Hematopoietic multipotent progenitor cell treated with erythropoietin and hydrocortisone succinate and interleukin-3 and kit ligand, for 8 days (in vitro differentiated cells): ENCODE data around the gene GRN.
"Not testable (repeated sequence)": the region's sequence is repeated elsewhere in the genome, so short reads cannot be mapped to it uniquely, and the experiment has no call there.

Source experiments
- DNase-seq: peaks from one replicate; pipeline ENCODE4 v3.0.0-alpha.2; 2015

The GRN gene

DNA sequence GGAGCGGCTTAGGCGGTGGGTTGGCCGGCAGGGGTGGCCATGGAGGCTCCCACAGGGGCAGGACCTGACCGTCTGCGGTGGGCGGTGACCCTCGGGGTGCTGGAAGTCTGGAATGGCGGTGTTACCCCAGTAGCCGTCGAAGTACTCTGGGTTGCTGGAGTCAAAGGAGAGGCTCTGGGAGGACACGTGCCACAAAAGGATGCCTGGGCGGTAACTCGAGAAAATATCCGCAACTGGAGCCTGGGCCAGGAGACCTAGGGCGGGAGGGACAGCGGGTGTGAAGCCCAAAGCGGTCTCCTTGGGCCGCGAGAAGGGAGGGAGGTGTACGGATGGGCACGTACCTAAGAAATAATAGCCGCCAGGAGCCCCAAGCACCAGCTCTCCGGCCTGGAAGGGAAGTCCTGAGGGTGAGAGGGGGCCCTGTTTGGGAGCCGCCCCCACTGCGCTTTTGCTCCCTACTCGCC lies 39.8 kb downstream of the GRN start:
- DNase-seq = no peak

GRCh38 chr17:44385287-44386181 lies 40.4 kb downstream of the GRN start:
- DNase-seq = peak; percentile 88

DNA sequence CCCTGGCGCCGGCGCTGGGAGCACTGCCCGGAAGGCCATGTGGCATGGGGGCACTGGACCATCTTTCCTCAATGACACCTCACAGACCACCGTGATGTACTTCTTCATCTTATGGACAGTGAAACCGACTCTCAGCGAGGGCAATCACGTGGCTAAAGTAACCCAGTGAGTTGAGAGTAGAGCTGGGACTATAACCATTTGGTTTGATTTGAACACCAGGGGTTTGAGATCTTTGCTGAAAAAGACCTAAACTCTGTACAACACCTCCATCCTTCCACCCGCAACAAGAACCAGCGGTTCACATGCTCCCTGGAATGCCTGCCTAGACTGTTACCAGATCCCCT lies 41.1 kb downstream of the GRN start:
- peak; percentile 27 for DNase-seq

DNA sequence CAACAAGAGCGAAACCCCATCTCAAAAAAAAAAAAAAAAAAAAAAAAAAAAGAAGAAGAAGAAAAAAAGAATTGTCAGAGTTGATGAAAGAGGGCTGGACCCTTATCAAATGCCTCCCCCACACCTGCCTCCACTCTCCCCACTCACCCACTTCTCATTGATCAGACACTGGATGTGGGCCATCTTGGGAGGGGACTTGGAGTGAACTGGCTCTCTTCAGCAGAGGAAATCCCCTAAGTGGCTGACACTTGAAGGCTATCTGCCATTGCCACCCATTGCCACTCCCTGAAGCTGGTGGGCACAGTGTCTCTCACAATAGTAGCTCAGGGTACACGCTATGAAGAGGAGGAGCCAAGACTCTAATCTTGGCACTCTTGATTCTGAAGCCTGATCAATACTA lies 42.7 kb downstream of the GRN start:
- DNase-seq = peak; percentile 87

GRCh38 chr17:44389281-44389680 lies 44.2 kb downstream of the GRN start, which contains the start of gene ITGA2B:
Gene ITGA2B (minus strand): TSS chr17:44389649. CDS start chr17:44389473, 176 bp downstream.
- no peak for DNase-seq

DNA sequence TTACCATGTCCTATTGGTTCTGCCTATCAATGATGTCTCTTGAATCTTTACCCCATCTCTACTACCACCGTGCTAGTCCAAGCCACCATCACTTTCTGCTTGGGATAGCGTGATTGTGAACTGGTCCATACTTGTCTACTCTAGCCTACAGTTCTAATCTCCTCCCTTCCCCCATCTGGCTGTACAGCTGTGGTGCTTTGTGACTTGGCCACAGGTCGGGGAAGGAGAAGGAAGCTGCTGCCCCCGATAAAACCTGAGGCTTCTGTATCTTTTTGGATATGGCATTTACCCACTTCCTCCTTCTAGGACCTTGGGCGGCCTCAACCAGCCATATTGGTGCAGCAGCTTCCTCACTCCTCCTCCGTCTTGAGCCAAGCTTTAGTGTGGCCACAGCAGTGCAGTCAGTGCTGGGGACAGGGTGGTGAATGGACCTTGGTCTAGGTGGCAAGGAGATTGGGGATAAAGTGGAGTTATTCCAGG lies 44.7 kb downstream of the GRN start:
- DNase-seq = peak; percentile 96

DNA sequence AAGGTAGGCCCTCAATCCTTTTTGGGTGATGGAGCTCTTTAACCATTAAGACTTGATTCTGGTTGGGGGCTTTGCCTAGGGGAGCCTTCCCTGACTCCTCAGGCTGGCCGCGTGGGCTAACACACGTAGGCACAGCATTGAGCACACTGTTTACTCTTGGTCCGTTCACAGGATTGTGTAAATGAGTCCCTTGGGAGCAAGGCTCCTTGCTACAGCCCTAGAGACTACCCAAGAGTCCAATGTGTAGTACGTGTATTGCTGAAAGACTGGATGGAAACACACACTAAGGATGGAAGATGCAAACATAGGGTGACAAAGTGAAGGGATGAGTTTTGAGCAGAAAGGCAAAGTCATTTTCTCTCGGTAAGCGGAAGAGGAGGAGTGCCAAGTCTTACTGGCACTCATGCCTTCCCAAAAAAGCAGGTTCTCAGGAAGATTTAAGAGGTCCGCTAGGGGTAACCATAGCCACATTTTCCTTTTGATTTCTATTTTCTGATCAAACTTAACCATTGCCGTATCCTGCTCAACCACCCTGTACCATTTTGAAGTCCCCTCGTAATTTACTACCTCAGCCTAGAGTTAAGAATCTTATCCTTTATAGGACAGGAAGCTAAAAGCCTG lies 45.3 kb downstream of the GRN start:
- peak; percentile 49 for DNase-seq

DNA sequence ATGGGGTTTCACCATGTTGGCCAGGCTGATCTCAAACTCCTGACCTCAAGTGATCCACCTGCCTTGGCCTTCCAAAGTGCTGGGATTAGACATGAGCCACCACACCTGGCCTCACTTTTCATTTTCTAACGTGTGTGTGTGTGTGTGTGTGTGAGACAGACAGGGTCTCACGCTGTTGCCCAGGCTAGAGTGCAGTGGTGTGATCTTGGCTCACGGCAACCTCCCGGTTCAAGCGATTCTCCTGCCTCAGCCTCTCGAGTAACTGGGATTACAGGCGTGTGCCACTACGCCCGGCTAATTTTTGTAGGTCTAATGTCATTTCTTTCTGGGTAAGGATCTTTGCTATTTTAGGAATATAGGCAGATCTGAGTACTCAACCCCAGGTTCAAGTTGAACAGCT lies 49.0 kb downstream of the GRN start:
- not testable (repeated sequence) for DNase-seq

DNA sequence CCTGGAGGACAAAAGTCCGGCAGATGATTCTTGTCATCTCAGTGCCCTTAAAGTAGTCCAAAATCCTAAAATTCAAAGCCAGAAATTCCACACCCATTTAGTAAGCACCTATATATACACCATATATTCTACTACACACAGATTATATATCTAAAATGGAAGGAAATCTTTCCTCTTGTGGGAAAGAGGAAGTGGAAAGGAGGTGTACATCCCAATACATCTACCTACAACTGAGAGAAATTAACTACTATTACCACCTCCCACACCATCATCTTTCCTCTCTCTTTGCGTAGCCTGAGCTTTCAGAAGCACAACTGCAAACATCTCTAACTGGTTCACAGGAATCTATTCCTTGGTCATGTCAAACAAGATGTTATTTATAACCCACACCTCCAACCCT lies 49.7 kb downstream of the GRN start:
- no peak for DNase-seq

GRCh38 chr17:44396946-44397345 lies 51.8 kb downstream of the GRN start:
- DNase-seq = no peak

DNA sequence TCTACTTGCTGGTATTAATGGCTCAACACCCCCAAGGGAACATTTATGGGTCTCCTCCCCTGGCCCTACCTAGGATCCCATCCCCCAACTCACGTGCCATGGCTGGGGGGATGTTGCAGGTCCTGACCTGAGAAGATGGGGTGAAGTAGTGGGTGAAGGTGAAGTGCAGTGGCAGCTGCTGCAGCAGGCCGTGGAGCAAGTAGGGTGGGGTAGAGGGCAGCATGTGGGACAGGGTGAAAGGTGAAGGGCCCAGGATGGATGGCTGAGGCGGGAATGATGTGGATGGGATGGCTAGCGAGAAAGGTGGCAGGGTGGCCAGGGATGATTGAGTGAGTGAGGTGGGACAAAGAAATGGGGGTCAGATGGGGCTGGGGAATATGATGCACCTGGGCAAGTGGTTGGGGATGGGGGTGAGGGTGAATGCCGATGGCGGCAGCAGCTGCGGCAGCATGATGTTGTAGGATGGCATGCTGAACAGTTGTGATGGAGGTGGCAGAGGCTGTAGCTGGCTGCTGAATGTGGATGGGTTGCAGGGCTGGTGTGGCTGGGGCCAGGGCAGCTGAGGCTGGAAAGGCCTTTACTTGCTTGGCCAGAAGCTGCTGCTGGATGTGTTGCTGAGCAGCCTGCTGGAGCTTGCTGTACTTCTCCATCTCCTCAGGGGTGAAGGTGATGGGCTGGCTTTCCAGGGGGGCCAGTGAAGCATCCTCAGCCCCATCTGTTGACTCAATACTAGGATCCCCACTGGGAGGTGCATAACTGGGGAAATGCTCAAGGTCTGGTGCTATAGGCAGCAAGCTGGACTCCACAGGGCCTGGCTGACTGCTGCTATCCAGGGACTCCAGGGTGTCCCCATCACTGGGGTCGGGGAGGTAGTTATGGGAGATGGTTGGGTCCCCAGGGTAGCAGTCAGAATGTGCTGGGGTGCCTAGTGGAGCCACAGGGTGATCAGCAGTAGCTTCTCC lies 52.7 kb downstream of the GRN start:
- no peak for DNase-seq

DNA sequence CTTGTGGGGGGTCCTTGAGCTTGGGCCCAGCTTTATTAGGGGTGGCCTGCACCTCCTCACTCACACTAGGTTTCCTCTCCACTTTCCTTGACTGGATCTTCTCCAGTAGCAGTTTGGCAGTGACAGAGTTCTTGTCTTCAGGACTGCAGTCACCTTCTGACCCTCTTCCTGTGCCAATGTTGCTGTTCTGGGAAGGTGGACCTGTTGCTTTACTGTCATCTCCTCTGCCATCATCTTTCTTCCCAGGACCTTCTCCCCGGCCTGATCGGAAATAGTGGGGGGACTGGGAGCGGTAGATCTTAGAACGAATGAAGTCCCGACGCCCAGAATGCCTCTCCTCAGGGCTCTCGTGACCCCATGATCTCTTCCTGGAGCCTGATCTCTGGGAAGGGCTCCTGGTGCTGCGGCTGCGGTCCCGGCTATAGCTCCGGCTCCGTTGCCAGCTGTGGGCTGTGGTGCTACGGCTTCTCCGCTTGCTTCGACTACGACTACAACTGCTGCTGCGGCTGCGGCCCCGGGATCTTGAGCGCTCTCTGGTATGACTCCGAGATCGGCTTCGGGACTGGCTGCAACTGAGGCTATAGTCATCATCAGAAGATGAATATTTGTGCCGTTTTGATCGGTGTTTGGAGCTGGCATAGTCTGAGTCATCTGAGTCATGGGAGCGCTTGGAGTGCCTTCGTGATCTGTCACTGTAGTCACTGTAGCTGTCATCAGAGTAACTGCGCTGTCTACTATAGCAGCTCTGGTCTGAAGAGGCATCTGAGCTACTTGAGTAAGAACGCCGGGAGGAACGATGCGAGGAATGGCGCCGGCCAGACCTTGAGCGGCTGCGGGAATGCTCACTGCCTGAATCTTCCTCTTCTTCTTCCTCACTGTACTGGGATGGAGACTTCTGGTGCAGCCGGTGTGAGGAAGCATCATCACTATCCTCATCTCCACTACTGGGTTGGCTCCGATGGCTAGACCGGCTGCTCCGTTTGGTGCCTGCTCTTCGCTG lies 53.9 kb downstream of the GRN start:
- DNase-seq = no peak

- peak; percentile 49 for DNase-seq
Observed at GRCh38 chr17:44400226-44400847, 55.2 kb downstream of the GRN start.
